IMR-90 (cell line): ENCODE data around the gene ADGRL3.

Source experiments
- BHLHE40 ChIP-seq: fragments of 150-350 bp; IDR thresholded peaks from 2 replicates; pipeline ENCODE4 v1.6.1; 2016; ENCODE audit warnings: mild to moderate bottlenecking, low read depth, low read length
- CHD1 ChIP-seq: IDR thresholded peaks from 2 replicates; pipeline ENCODE4 v1.6.1; 2012; ENCODE audit warnings: low read depth, low read length, improper control_type of control experiment
- CTCF ChIP-seq: conservative IDR thresholded peaks from 2 replicates; pipeline ENCODE4 v1.5.1; 2012; ENCODE audit warnings: mild to moderate bottlenecking, low read depth, low read length, improper control_type of control experiment
- MAFK ChIP-seq: IDR thresholded peaks from 2 replicates; pipeline ENCODE4 v1.6.1; 2012; ENCODE audit warnings: low read depth, low read length, improper control_type of control experiment
- MXI1 ChIP-seq: IDR thresholded peaks from 2 replicates; pipeline ENCODE4 v1.6.1; 2012; ENCODE audit warnings: low read depth, mild to moderate bottlenecking, low read length, moderate library complexity, borderline replicate concordance
- NFE2L2 ChIP-seq: fragments of 150-350 bp; IDR thresholded peaks from 2 replicates; pipeline ENCODE4 v1.6.1; 2016; ENCODE audit warnings: low read depth, mild to moderate bottlenecking, low read length
- POLR2A ChIP-seq: IDR thresholded peaks from 2 replicates; pipeline ENCODE4 v1.6.1; 2012; ENCODE audit warnings: mild to moderate bottlenecking, low read depth, low read length
- RAD21 ChIP-seq: IDR thresholded peaks from 2 replicates; pipeline ENCODE4 v1.6.1; 2012; ENCODE audit warnings: low read length, improper control_type of control experiment
- RCOR1 ChIP-seq: IDR thresholded peaks from 2 replicates; pipeline ENCODE4 v1.6.1; 2012; ENCODE audit warnings: mild to moderate bottlenecking, low read length, improper control_type of control experiment; ENCODE audit not compliant: insufficient replicate concordance
- RFX5 ChIP-seq: IDR thresholded peaks from 2 replicates; pipeline ENCODE4 v1.8.0; 2012; ENCODE audit warnings: low read depth, mild to moderate bottlenecking, low read length, moderate library complexity
- SMC3 ChIP-seq: fragments of 150-350 bp; IDR thresholded peaks from 2 replicates; pipeline ENCODE4 v1.6.1; 2016; ENCODE audit warnings: low read depth, mild to moderate bottlenecking, antibody characterized with exemption, low read length, moderate library complexity
- USF2 ChIP-seq: fragments of 150-350 bp; IDR thresholded peaks from 2 replicates; pipeline ENCODE4 v1.6.1; 2017; ENCODE audit warnings: mild to moderate bottlenecking, antibody characterized with exemption, low read length, low read depth

- TF ChIP-seq CHD1 (no peak), CTCF (no peak), BHLHE40 (no peak), NFE2L2 (no peak), RFX5 (no peak), SMC3 (no peak), USF2 (no peak), POLR2A (no peak), RCOR1 (no peak), RAD21 (no peak), MAFK (no peak), MXI1 (no peak)
These were observed 796.8 kb downstream of the ADGRL3 start for GRCh38 chr4:61996943-61997342.
